ENCODE results near the gene MUC3A.
"Not testable (repeated sequence)": the region's sequence is repeated elsewhere in the genome, so short reads cannot be mapped to it uniquely, and the experiment has no call there.

MUC3A gene

GRCh38 chr7:100929808-100930174 is 19.5 kb upstream of the MUC3A start:
- Mint-ChIP-seq H3K27ac (no peak overlapping the region), H3K4me3 (no peak overlapping the region), H3K36me3 (ENCODE audit: low read depth) (no peaks in the 10 kb centered on the region), H3K27me3 (peaks cover 29% of the 10 kb centered on the region), H3K4me1 (ENCODE audit: low read depth) (no peaks in the 10 kb centered on the region), H3K9me3 (peaks cover 4% of the 10 kb centered on the region)
- no peak for DNase-seq

GRCh38 chr7:100933734-100934133 is 15.6 kb upstream of the MUC3A start:
- H3K4me3 Mint-ChIP-seq, result no peak overlapping the region
- DNase-seq, result no peak
- no peaks in the 10 kb centered on the region for H3K4me1 Mint-ChIP-seq (ENCODE audit: low read depth)
- H3K9me3 Mint-ChIP-seq, result peaks cover 4% of the 10 kb centered on the region
- H3K36me3 Mint-ChIP-seq (ENCODE audit: low read depth), result no peaks in the 10 kb centered on the region
- no peak overlapping the region for H3K27ac Mint-ChIP-seq
- peaks cover 34% of the 10 kb centered on the region for H3K27me3 Mint-ChIP-seq

GRCh38 chr7:100935381-100935780 is 14.0 kb upstream of the MUC3A start:
- not testable (repeated sequence) for H3K27ac Mint-ChIP-seq; H3K36me3 Mint-ChIP-seq (ENCODE audit: low read depth); H3K4me1 Mint-ChIP-seq (ENCODE audit: low read depth); H3K4me3 Mint-ChIP-seq; DNase-seq; H3K9me3 Mint-ChIP-seq
- peaks cover 25% of the 10 kb centered on the region for H3K27me3 Mint-ChIP-seq

GRCh38 chr7:100936167-100936566 is 13.2 kb upstream of the MUC3A start:
- not testable (repeated sequence) for H3K4me3 Mint-ChIP-seq; DNase-seq; H3K36me3 Mint-ChIP-seq (ENCODE audit: low read depth); H3K4me1 Mint-ChIP-seq (ENCODE audit: low read depth); H3K9me3 Mint-ChIP-seq; H3K27ac Mint-ChIP-seq
- H3K27me3 Mint-ChIP-seq, result peaks cover 22% of the 10 kb centered on the region

- no peaks in the 10 kb centered on the region for H3K36me3 Mint-ChIP-seq (ENCODE audit: low read depth)
- H3K27me3 Mint-ChIP-seq, result peaks cover 14% of the 10 kb centered on the region
- H3K4me1 Mint-ChIP-seq (ENCODE audit: low read depth), result no peaks in the 10 kb centered on the region
- H3K4me3 Mint-ChIP-seq, result no peak overlapping the region
- DNase-seq, result no peak
- no peak overlapping the region for H3K27ac Mint-ChIP-seq
- H3K9me3 Mint-ChIP-seq, result no peaks in the 10 kb centered on the region
Observed at GRCh38 chr7:100942045-100942774, 7.1 kb upstream of the MUC3A start.

- Mint-ChIP-seq H3K4me1 (ENCODE audit: low read depth) (no peaks in the 10 kb centered on the region), H3K4me3 (no peak overlapping the region), H3K9me3 (no peaks in the 10 kb centered on the region), H3K36me3 (ENCODE audit: low read depth) (no peaks in the 10 kb centered on the region), H3K27me3 (peaks cover 14% of the 10 kb centered on the region), H3K27ac (no peak overlapping the region)
- DNase-seq, result no peak
Observed at GRCh38 chr7:100943693-100944092, 5.6 kb upstream of the MUC3A start.

- H3K9me3 Mint-ChIP-seq, result no peaks in the 10 kb centered on the region
Observed at GRCh38 chr7:100944138-100944537, 5.2 kb upstream of the MUC3A start.

GRCh38 chr7:100946111-100946510 is 3.2 kb upstream of the MUC3A start:
- H3K27me3 Mint-ChIP-seq, result peaks cover 29% of the 10 kb centered on the region

More at GRCh38 chr7:100944138-100944537, 5.2 kb upstream of the MUC3A start:
- H3K27me3 Mint-ChIP-seq, result peaks cover 18% of the 10 kb centered on the region
- no peaks in the 10 kb centered on the region for H3K4me1 Mint-ChIP-seq (ENCODE audit: low read depth)
- H3K36me3 Mint-ChIP-seq (ENCODE audit: low read depth), result no peaks in the 10 kb centered on the region
- H3K27ac Mint-ChIP-seq, result no peak overlapping the region
- no peak for DNase-seq
- H3K4me3 Mint-ChIP-seq, result no peak overlapping the region

GRCh38 chr7:100946766-100947365 is 2.5 kb upstream of the MUC3A start:
- Mint-ChIP-seq H3K27me3 (peaks cover 29% of the 10 kb centered on the region), H3K4me1 (ENCODE audit: low read depth) (no peaks in the 10 kb centered on the region), H3K9me3 (no peaks in the 10 kb centered on the region), H3K4me3 (no peak overlapping the region), H3K27ac (no peak overlapping the region), H3K36me3 (ENCODE audit: low read depth) (no peaks in the 10 kb centered on the region)
- no peak for DNase-seq

More at GRCh38 chr7:100946111-100946510, 3.2 kb upstream of the MUC3A start:
- Mint-ChIP-seq H3K4me1 (ENCODE audit: low read depth) (no peaks in the 10 kb centered on the region), H3K27ac (no peak overlapping the region), H3K36me3 (ENCODE audit: low read depth) (no peaks in the 10 kb centered on the region), H3K4me3 (no peak overlapping the region), H3K9me3 (no peaks in the 10 kb centered on the region)
- DNase-seq, result no peak

- Mint-ChIP-seq H3K36me3 (ENCODE audit: low read depth) (no peaks in the 10 kb centered on the region), H3K4me1 (ENCODE audit: low read depth) (no peaks in the 10 kb centered on the region), H3K27me3 (peaks cover 29% of the 10 kb centered on the region), H3K9me3 (no peaks in the 10 kb centered on the region), H3K27ac (no peak overlapping the region), H3K4me3 (no peak overlapping the region)
- no peak for DNase-seq
Observed at GRCh38 chr7:100947792-100948191, 1.5 kb upstream of the MUC3A start.

GRCh38 chr7:100949933-100950443 is 654 bp downstream of the MUC3A start:
- no peaks in the 10 kb centered on the region for H3K36me3 Mint-ChIP-seq (ENCODE audit: low read depth)
- no peak overlapping the region for H3K4me3 Mint-ChIP-seq
- H3K27ac Mint-ChIP-seq, result no peak overlapping the region
- no peaks in the 10 kb centered on the region for H3K4me1 Mint-ChIP-seq (ENCODE audit: low read depth)
- no peaks in the 10 kb centered on the region for H3K9me3 Mint-ChIP-seq
- DNase-seq, result no peak
- peaks cover 23% of the 10 kb centered on the region for H3K27me3 Mint-ChIP-seq

GRCh38 chr7:100951172-100951571 is 1.8 kb downstream of the MUC3A start:
- H3K4me1 Mint-ChIP-seq (ENCODE audit: low read depth), result no peaks in the 10 kb centered on the region
- no peak for DNase-seq
- H3K27me3 Mint-ChIP-seq, result peaks cover 17% of the 10 kb centered on the region
- no peak overlapping the region for H3K27ac Mint-ChIP-seq
- H3K9me3 Mint-ChIP-seq, result no peaks in the 10 kb centered on the region
- H3K36me3 Mint-ChIP-seq (ENCODE audit: low read depth), result no peaks in the 10 kb centered on the region
- H3K4me3 Mint-ChIP-seq, result no peak overlapping the region

GRCh38 chr7:100951888-100952560 is 2.7 kb downstream of the MUC3A start:
- no peak for DNase-seq
- no peak overlapping the region for H3K4me3 Mint-ChIP-seq
- H3K4me1 Mint-ChIP-seq (ENCODE audit: low read depth), result no peaks in the 10 kb centered on the region
- H3K36me3 Mint-ChIP-seq (ENCODE audit: low read depth), result no peaks in the 10 kb centered on the region
- no peaks in the 10 kb centered on the region for H3K9me3 Mint-ChIP-seq
- H3K27ac Mint-ChIP-seq, result no peak overlapping the region
- peaks cover 14% of the 10 kb centered on the region for H3K27me3 Mint-ChIP-seq

GRCh38 chr7:100952641-100953040 is 3.3 kb downstream of the MUC3A start:
- H3K36me3 Mint-ChIP-seq (ENCODE audit: low read depth), result no peaks in the 10 kb centered on the region
- H3K4me3 Mint-ChIP-seq, result no peak overlapping the region
- no peaks in the 10 kb centered on the region for H3K9me3 Mint-ChIP-seq
- no peaks in the 10 kb centered on the region for H3K4me1 Mint-ChIP-seq (ENCODE audit: low read depth)
- peaks cover 14% of the 10 kb centered on the region for H3K27me3 Mint-ChIP-seq
- no peak for DNase-seq
- H3K27ac Mint-ChIP-seq, result no peak overlapping the region
